Skeletal muscle satellite cell (primary cell): ENCODE results near the gene PIK3C2A. TPM values are rescaled to one million over a fixed set of nuclear protein-coding genes. Genes with fewer than 3 reads are reported as not detected.
"Not testable (repeated sequence)": the region's sequence is repeated elsewhere in the genome, so short reads cannot be mapped to it uniquely, and the experiment has no call there.

Experiments used
- H3K27me3 ChIP-seq: 2 replicates; pipeline ENCODE4 v1.7.0; 2013; ENCODE audit warnings: low read length; ENCODE audit not compliant: control insufficient read depth, insufficient read depth
- H3K36me3 ChIP-seq: 2 replicates; pipeline ENCODE4 v1.7.0; 2013; ENCODE audit warnings: mild to moderate bottlenecking, control low read depth, low read length; ENCODE audit not compliant: insufficient read depth
- H3K4me1 ChIP-seq: 2 replicates; pipeline ENCODE4 v1.7.0; 2013; ENCODE audit warnings: low read length; ENCODE audit not compliant: control insufficient read depth, insufficient read depth
- H3K4me2 ChIP-seq: 2 replicates; pipeline ENCODE4 v1.7.0; 2013; ENCODE audit warnings: mild to moderate bottlenecking, low read length
- H3K4me3 ChIP-seq: 2 replicates; pipeline ENCODE4 v1.7.0; 2013; ENCODE audit warnings: low read length
- H3K9ac ChIP-seq: 2 replicates; pipeline ENCODE4 v1.7.0; 2013; ENCODE audit warnings: mild to moderate bottlenecking, low read depth, low read length, moderate library complexity
- H3K9me3 ChIP-seq: replicated peaks from 2 replicates; pipeline ENCODE4 v1.7.0; 2013; ENCODE audit warnings: mild to moderate bottlenecking, control low read depth, low read length
- total RNA-seq: library from RNA; depleted of rRNA; stranded (reverse); fragments of >200 nt; gene quantifications from 2 replicates; pipeline ENCODE4 v1.2.3, GENCODE V29; 2012; rRNA removed

Gene PIK3C2A, protein sequence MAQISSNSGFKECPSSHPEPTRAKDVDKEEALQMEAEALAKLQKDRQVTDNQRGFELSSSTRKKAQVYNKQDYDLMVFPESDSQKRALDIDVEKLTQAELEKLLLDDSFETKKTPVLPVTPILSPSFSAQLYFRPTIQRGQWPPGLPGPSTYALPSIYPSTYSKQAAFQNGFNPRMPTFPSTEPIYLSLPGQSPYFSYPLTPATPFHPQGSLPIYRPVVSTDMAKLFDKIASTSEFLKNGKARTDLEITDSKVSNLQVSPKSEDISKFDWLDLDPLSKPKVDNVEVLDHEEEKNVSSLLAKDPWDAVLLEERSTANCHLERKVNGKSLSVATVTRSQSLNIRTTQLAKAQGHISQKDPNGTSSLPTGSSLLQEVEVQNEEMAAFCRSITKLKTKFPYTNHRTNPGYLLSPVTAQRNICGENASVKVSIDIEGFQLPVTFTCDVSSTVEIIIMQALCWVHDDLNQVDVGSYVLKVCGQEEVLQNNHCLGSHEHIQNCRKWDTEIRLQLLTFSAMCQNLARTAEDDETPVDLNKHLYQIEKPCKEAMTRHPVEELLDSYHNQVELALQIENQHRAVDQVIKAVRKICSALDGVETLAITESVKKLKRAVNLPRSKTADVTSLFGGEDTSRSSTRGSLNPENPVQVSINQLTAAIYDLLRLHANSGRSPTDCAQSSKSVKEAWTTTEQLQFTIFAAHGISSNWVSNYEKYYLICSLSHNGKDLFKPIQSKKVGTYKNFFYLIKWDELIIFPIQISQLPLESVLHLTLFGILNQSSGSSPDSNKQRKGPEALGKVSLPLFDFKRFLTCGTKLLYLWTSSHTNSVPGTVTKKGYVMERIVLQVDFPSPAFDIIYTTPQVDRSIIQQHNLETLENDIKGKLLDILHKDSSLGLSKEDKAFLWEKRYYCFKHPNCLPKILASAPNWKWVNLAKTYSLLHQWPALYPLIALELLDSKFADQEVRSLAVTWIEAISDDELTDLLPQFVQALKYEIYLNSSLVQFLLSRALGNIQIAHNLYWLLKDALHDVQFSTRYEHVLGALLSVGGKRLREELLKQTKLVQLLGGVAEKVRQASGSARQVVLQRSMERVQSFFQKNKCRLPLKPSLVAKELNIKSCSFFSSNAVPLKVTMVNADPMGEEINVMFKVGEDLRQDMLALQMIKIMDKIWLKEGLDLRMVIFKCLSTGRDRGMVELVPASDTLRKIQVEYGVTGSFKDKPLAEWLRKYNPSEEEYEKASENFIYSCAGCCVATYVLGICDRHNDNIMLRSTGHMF (N-terminal part only)
- total RNA-seq: 29.9 and 37.8 TPM in 2 replicates

GRCh38 chr11:17207317-17208256, at the start of gene PIK3C2A:
Gene PIK3C2A, minus strand, starts transcription at chr11:17207986. Its CDS starts 38,245 bp downstream, at chr11:17169741.
- Histone ChIP-seq H3K27me3 (no peaks in the 10 kb centered on the region), H3K4me3 (peak within 1 kb of the TSS; percentile 99), H3K4me2 (peak within 1 kb of the TSS; percentile 95), H3K9me3 (no peaks in the 10 kb centered on the region), H3K4me1 (peaks cover 16% of the 10 kb centered on the region), H3K36me3 (peaks cover 7% of the 10 kb centered on the region), H3K9ac (peak within 1 kb of the TSS; percentile 97)

DNA sequence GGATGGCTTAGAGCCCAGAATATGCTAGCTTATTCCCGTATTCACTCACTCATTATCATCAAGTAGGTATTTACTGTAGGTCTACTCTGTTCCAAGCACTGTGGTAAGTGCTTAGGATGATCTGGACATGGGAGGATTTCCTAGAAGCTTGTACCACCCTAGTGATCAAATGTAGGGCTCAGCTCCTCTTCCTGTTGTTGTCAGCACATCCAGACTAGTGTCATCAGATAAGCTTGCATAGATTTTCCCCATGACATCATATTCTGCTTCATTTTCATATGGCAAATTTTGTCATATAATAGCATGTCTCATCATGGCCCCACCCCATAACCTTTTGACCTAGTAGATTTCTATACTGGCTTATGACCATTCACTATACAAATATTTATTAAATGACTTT, 49.4 kb upstream of the PIK3C2A start:
- Histone ChIP-seq H3K27me3 (no peaks in the 10 kb centered on the region), H3K9ac (peak overlapping the region; percentile 59), H3K4me2 (peak overlapping the region; percentile 58), H3K9me3 (no peaks in the 10 kb centered on the region), H3K4me1 (peaks cover 19% of the 10 kb centered on the region), H3K36me3 (no peaks in the 10 kb centered on the region), H3K4me3 (peak overlapping the region; percentile 34)

DNA sequence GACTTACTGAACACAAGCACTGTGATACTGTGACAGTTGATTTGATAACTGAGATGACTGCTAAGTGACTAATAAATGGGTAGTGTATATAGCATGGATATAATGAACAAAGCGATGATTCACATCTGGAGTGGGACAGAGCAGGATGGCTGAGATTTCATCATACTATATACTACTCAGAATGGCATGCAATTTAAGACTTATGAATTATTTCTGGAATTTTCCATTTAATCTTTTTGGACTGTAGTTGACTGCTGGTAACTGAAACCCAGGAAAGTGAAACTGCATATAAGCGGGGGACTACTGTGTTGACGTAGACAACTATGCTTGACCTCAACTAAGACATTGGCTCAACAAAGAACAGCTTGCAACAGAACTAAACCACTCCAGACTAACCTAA, 48.7 kb upstream of the PIK3C2A start:
- H3K27me3 ChIP-seq: no peaks in the 10 kb centered on the region
- H3K4me3 ChIP-seq: peak overlapping the region; percentile 34
- H3K4me1 ChIP-seq: peaks cover 19% of the 10 kb centered on the region
- no peaks in the 10 kb centered on the region for H3K36me3 ChIP-seq
- peak overlapping the region; percentile 58 for H3K4me2 ChIP-seq
- H3K9ac ChIP-seq: peak overlapping the region; percentile 59
- no peaks in the 10 kb centered on the region for H3K9me3 ChIP-seq

DNA sequence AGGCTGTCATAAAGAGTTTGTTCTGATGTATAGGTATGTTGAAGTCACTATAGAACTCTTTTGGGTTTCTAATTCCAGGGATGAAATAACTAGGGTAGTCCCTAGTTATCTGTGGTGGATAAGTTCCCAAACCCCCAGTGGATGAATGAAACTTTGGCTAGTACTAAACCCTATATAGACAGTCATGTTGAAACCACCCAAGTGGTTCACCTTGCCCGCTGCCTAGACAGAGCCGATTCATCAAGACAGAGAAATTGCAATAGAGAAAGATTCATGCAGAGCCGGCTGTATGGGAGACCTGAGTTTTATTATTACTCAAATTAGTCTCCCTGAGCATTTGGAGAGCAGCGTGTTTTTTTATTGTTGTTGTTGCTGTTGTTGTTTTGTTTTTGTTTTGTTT, 44.9 kb upstream of the PIK3C2A start:
- Histone ChIP-seq H3K4me2 (no peak overlapping the region), H3K4me1 (peaks cover 12% of the 10 kb centered on the region), H3K4me3 (no peak overlapping the region), H3K36me3 (no peaks in the 10 kb centered on the region), H3K27me3 (no peaks in the 10 kb centered on the region), H3K9ac (no peak overlapping the region), H3K9me3 (no peaks in the 10 kb centered on the region)

DNA sequence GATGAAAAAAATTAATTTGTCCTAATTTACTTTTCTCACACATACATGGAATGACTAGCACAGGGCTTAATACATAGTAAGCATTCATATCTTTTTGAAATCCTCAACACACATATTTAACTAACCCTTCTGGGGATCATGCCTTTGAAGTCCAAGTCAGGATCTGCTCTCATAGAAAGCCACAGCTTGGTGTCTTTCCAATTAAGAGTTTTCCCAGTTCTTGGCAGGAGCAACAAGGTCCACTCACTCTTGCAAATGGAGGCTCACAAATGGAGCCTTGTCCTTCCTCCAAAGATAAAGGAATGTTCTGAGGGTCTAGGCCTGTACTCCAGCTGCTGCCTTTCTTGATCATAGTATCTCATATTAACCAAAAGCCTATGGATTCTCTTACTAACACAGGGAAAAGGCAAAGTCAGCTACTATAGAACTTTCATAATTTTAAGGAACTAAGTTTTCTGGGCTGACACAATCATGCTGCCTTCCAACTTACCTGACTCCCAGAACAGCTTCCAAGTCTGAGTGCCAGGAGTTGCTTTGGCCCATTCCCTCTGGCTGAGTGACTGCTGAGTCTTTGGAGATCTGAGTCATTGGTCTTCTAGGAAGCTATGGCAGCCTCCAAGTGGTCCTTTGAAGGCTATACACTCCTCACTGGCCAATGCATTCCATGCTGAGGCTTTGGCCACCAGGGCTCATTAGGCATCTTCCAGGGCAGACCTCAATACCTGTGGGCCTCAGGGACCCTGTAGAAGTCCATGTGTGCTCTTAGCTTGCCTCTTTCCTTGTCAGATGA, 43.0 kb upstream of the PIK3C2A start:
- no peak overlapping the region for H3K9ac ChIP-seq
- no peak overlapping the region for H3K4me2 ChIP-seq
- H3K27me3 ChIP-seq: no peaks in the 10 kb centered on the region
- no peaks in the 10 kb centered on the region for H3K9me3 ChIP-seq
- no peak overlapping the region for H3K4me3 ChIP-seq
- no peaks in the 10 kb centered on the region for H3K4me1 ChIP-seq
- no peaks in the 10 kb centered on the region for H3K36me3 ChIP-seq

DNA sequence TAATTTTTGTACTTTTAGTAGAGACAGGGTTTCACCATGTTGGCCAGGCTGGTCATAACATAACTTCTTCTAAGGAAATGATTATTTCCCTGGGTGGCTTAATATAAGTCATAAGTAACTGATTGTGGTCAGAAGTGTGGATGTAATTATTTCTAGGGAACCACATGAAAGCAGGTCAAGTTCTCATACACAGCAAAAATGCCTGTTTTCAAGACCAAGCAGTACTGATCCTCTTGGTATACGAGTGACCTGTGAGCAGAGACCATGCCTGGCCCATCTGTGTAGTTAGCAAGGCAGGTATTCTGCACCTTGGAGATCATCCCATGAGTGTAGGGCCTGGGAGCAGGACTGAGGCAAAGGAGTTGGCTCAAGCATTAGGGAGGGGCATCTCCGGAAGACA, 36.3 kb upstream of the PIK3C2A start:
- H3K4me1 ChIP-seq: no peaks in the 10 kb centered on the region
- H3K9ac ChIP-seq: no peak overlapping the region
- H3K36me3 ChIP-seq: no peaks in the 10 kb centered on the region
- H3K27me3 ChIP-seq: no peaks in the 10 kb centered on the region
- H3K4me3 ChIP-seq: no peak overlapping the region
- no peaks in the 10 kb centered on the region for H3K9me3 ChIP-seq
- H3K4me2 ChIP-seq: no peak overlapping the region

GRCh38 chr11:17242954-17243353, 35.2 kb upstream of the PIK3C2A start:
- H3K27me3 ChIP-seq, H3K36me3 ChIP-seq, H3K4me1 ChIP-seq, H3K9me3 ChIP-seq, H3K4me3 ChIP-seq, H3K9ac ChIP-seq, H3K4me2 ChIP-seq: not testable (repeated sequence)

GRCh38 chr11:17240780-17241179, 33.0 kb upstream of the PIK3C2A start:
- Histone ChIP-seq H3K4me3 (no peak overlapping the region), H3K4me1 (no peaks in the 10 kb centered on the region), H3K36me3 (no peaks in the 10 kb centered on the region), H3K9ac (no peak overlapping the region), H3K27me3 (no peaks in the 10 kb centered on the region), H3K4me2 (no peak overlapping the region), H3K9me3 (no peaks in the 10 kb centered on the region)

DNA sequence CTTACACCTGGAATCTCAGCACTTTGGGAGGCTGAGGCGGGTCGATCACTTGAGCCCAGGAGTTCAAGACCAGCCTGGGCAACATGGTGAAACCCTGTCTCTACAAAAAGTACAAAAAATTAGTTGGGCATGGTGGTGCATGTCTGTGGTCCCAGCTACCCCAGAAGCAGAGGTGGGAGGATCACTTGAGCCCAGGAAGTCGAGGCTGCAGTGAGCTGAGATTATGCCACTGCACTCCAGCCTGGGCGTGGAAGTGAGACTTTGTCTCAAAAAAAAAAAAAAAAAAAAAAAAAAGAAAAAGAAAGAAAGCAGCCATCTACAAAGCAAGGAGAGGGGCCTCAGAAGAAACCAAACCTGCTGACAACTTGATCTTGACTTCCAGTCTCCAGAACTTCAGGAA, 32.1 kb upstream of the PIK3C2A start:
- not testable (repeated sequence) for H3K4me3 ChIP-seq, H3K27me3 ChIP-seq, H3K4me2 ChIP-seq, H3K9ac ChIP-seq, H3K9me3 ChIP-seq, H3K36me3 ChIP-seq, H3K4me1 ChIP-seq

DNA sequence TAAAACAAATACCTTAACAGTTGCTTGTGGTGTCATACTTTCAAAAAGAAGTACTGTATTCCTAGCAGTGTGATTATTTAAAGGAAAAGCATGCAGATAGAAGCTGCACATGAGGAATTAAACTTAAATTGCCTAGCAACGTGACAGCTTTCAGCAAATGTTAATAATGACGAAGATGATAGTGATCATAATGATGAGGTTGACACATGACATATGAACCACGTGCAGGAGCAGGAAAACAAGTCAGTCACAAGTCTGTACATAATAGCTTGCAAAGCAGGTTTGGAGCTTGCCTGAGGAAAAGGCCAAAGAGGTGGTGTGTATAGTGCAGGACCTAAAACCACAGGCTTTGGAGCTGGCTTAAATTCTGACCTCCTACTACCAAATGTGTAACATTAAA, 30.6 kb upstream of the PIK3C2A start:
- Histone ChIP-seq H3K4me2 (no peak overlapping the region), H3K9ac (no peak overlapping the region), H3K27me3 (no peaks in the 10 kb centered on the region), H3K9me3 (no peaks in the 10 kb centered on the region), H3K4me1 (no peaks in the 10 kb centered on the region), H3K4me3 (no peak overlapping the region), H3K36me3 (no peaks in the 10 kb centered on the region)
